ENCODE results near the gene CRYBB3.

CRYBB3 gene

DNA sequence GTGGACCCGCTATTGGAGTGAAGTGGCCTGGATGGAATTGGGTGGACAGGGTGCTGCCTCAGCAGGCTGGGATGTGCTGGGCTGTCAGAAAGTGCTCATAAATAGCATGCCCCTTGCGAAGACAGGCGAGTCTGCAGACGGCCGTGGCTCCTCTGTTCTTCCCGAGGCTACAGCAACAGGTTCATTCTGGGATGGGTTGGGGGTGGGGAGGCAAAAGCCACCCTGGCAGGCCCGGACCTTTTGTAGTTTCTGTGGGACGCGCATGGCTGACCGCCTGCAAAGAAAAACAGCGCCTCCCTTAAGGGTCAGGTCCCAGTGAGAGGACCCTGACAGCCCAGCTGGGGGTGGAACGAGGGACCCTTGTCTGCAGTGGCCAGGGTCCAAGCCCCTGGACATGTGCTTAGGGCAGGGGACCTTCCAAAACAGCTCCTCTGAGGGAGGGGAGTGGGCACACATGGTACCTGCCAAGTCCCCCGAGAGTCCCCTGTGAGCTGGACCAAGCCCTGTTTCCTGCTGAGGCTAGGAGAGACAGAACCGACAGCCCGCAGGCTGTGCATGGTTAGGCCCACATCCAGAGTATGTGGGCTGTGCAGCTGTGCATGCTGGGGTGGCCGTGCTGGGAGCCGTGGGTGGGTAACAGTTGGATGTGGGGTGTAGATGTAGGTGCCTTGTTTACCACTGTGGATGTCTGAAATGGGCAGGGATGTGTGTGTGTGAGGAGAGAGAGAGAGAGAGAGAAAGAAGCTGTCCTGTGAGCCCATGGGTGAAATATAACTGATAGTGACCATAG lies at the start of gene CRYBB3:
Gene CRYBB3, plus strand, starts transcription at position 128 of the 790 bp plus-strand sequence. CDS start 1,539 bp downstream, outside the sequence.
- DNase-seq: no peak

DNA sequence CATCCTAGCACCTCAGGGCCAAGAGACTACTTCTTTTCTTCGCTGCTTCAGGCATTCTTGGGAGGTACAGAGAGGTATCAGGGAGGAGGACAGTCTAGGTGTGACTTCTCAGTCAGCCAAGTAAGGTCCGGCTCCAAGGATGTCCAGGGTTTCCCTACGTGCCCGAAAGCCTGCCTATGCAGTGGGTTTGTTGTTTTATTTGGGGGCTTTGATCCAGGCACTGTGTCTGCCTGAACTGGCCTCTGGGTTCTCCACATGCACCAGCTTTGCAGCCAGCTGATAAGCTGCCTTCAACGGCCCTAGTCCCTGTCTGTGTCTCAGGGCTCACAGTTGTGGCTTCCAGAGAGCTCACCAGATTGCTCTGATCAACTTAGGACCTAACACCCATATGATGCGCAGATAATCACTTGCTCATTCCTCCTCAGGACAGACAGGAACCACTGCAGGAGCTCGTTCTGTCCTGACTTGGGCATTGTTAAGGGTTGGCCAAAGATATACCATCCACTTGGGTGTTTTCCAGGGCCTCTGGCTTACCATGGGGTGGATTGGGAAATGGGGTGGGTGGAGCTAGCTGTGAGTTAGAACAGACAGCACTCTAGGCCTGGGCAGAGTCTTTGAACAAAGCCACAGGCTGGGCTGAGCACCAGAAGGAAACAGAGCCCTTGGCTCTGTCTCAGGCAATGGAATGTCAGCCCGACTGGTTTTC lies 45.5 kb upstream of the CRYBB3 start:
- no peak for DNase-seq

DNA sequence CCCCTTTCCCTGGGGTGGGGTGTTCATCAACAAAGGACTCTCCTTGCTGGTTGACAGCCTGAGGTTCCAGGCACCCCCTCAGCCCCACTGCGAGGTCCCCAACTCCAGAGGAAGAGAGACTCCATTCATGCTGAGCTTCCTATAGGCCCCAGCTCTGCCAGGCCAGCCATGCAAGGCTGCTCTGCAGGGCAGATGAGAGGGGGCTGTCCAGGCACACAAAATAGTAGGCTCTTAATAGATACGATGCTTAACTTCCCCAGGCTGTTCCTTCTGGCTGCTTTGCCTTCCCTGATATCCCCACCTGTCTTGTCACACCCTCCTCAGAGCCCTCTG lies 45.0 kb upstream of the CRYBB3 start:
- DNase-seq: no peak

DNA sequence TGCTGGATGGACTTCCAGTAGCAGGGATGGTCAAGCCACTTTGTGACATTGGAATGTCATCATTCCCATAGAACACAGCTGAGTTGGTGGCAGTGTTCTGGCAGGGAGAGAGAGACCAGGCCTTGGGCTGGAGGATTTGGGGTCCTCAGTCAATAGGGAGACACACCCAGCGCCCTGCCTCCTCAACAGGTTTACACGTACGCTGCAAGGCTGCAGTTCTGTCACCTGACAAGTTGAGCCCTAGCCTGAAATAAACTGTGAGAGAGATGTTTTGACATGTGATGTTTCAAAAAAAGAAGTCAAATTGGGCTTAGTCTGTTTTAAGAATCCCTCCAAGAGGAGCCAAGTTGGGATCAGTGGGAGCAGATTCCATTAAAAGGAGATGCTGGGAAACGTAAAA lies 42.9 kb upstream of the CRYBB3 start:
- no peak for DNase-seq

DNA sequence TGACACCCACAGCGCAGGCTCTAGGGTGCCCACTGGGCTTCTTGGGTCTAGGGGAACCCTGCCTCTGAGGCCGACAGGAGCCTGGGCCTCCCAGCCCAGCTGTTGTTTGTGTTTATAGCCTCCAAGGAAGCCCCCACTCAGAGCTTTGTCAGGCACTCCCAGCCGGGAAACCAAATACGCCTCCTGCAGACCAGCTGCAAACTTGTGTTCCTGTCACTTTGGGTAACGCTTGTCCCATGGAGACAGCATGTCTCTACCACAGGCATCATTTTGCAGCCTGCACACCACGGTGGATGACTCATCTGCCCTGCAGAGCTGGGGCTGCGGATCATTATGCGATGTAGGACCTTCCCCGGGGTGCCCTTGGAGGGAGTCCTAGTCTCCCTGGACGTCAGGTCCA lies 40.6 kb upstream of the CRYBB3 start:
- no peak for DNase-seq

DNA sequence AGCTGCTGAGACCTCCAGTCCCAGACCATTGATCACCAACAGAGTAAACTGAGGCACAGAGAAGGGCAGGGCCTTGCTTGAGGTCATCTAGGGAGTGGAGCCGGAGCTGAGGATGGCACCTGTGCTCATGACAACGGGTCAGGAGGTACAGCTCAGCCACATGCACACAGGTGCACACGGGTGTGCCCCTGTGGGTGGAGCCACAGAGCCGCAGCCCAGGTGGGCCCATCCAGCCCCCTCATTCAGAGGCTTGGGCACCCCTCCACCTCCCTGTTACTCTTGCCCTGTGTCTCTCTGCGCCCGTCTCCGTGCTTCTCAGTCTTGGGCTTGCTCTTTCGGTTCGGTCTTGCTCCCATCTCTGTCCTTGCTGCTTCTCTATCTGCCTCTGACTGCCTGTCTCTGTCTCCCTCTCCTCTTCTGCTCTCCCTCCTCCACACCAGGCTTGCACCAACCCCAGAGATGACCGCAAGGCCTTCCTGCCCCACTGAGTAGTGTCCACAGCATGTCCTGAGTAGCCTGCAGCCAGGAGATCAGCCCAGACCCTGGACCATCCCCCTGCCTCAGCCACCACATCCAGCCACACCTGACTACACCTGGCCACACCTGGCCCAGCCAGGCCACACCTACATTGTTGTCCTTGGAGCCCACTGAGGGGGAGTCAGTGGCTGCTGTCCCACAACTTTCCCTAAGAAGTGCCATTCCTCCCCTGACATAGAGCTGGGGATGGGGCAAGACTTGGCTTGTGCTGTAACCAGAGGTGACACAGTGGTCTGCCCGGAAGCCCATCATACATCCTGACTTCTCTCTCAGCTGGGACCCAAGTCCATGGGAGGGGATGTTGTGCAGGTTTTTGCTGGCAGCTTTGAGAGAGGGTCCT lies 39.3 kb upstream of the CRYBB3 start:
- DNase-seq: no peak

DNA sequence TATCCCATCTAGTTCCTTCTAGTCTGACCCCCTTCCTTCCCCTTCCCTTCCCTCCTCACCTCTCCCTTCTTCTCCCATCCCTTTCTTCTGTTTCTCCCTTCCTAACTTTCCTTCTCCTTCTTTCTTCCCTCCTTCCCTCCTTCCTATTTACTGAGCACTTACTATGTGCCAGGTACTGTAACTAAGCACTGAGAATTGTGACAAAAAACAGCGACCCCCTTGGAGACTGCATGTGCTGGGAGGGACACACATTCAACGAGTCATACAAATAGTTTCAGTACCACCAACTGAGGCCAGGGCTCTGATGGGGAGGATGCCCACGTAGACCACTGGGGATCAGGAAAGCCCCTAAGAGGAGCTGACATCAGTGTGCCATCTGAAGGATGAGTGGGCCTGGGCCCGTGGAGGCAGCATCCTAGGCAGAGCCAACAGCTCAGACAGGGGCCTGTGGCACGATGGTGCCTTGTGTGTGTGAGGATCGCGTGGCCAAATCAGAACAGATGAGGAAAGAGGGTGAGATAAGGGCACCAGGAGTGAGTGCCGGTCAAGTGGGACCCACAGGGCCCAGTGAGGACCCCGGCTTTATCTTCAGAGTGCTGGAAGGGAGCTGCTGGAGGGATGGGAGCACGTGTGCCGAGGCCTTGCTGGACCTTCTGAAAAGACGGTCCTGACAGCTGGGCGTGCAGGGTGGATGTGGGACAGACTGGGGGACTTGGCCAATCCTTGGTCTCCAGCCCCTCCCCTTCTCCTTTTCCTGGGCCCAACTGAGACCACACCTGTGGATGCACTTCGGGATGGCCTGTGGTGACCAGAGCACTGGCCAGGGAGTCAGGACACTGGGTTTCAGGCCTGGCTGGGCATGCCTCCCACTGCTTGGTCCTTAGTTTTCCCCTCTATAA lies 38.4 kb upstream of the CRYBB3 start:
- DNase-seq: no peak

DNA sequence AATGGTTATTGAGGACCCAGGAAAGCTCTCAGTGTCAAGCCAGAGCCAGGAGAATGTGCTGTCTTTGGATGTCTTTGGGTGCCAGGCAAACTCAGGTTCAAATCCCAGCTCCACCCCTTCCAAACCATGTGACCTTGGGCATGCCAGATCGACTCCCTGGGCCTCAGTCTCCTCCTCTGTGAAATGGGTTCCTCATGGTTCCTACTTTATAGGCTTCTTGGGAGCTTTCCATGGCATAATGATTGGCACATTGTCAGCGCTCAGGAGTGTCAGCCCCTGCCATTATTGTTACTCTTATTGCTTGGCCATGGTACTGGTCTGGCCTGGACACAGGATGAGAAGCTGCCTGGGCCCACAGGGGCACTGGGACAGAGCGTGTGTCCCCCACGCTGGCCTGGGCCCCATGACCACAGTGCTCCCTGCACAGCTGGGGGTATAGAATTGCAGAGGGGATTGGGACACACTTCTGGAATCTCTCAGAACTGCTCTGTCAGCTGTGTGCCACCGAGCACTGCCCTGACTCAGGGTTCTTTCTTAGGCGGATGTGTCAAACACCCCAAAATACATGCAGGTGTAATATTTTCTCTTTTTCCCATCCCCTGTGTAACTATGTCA lies 37.6 kb upstream of the CRYBB3 start:
- no peak for DNase-seq

DNA sequence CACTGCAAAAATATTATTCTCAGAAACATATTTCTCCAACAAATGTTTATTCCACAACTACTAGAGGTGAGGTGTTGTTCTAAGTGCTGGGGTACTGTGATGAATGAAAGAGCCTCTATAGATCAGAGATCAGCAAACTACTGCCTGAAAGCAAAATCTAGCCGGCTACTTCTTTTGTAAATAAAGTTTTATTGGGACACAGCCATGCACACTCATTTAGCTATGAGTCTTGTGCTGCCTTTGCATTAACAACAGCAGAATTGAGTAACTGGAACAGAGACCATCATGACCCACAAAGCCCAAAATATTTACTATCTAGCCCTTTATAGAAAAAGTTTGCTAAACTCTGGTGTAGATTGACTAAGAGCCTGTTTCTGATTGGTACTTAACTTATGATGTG lies 37.1 kb upstream of the CRYBB3 start:
- DNase-seq: no peak

DNA sequence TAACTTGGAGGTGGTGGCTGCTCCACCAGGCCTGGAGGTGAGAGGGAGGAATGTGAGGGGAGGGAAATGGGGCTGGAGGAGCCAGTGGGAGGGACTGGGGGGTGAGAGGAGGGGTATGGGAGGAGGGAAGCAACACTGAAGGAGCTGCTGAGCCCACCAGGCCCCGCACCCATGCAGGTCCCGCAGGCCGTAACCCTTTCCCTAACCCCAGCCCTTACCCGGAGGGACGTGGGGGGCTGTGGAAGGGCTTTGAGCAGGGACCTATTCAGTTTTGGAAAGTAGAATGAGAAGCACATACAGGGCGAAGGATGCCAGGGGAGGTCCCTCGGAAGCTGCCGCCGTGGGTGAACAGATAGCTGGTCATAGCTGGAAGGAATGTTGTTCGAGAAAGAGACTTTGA lies 33.9 kb upstream of the CRYBB3 start:
- DNase-seq: no peak

DNA sequence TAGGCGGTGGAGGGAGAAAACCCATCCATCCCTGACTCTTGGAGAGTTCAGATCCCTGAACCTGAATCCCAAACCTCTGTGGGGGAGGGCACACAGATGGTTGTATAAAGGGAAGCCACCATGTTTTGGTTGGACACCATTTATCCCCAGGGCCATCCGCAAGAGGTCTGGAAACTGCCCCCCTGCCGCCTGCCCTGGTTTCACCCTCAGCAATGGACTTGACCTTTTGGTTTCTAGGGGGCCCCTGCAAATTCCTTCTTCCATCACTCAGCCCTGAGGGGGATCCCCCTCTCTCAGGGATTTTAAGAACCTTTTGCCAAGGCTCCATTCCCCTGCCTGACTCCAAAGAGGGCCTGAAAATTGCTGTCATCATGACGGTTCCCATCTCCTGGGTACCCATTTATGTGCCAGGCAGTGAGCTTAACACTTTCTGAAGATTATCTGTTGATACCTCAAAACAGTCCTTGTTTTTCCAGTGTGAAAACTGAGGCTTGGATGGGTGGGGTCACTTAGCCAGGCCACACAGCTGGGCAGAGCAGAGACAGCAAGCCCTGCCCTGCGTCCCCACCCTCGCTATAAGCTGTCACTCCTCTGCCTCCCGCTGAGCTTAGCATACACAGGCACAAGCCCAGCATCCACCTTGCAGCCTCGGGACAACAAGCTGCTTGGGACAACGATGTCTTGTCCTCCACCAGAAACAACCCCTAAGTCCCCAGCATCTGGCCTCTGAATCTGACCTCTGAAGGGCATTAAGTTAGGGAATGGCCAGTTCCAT lies 33.2 kb upstream of the CRYBB3 start:
- no peak for DNase-seq

DNA sequence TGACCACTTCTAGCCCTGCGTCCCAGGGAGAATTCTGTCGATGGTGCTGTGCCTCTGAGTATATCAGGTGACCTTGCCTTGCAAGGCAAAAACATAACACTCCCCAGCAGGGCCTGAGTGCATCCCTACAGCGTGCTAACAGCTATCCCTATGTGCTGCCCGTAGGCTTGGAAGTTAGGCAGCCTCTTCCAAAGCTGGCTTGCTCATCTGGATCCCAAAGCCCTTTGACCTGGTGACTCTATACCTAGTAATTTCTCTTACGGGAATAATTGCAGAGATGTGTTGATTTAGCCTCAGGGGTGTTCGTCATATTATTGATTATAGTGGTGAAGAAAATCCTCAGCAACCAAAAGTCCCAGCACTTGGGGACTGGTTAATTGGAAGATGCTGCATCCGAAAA lies 32.6 kb upstream of the CRYBB3 start:
- DNase-seq: no peak

DNA sequence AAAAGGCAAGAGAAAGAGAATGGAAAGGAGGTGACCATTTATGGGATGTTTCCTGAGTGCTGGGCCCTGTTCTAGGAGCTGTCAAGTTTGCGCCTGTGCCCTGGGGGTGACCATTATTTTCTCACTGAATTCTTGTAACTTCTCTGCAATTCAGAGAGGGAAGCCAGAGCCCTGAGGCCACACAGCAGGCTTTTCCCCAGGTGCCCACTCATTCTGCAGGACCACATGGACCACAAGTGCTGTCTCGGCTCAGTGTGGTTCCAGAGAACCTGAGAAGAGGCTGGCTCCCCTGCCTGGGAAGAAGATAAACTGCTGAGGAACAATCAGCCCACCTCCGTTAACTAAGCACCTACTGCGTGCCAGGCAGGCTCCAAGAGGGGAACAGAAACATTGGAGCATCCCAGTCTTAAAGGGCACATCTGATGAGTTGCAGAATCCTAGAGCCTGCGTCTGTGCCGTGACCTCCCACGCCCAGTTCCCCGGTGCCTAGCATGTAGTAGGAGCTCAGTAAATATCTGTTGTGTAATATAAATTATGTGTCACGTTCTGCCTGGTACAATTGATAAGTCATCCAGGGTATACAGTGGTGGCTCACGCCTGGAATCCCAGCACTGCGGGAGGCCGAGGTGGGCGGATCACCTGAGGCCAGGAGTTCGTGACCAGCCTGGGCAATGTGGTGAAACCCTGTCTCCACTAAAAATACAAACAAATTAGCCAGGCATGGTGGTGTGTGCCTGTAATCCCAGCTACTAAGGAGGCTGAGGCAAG lies 31.6 kb upstream of the CRYBB3 start:
- no peak for DNase-seq

DNA sequence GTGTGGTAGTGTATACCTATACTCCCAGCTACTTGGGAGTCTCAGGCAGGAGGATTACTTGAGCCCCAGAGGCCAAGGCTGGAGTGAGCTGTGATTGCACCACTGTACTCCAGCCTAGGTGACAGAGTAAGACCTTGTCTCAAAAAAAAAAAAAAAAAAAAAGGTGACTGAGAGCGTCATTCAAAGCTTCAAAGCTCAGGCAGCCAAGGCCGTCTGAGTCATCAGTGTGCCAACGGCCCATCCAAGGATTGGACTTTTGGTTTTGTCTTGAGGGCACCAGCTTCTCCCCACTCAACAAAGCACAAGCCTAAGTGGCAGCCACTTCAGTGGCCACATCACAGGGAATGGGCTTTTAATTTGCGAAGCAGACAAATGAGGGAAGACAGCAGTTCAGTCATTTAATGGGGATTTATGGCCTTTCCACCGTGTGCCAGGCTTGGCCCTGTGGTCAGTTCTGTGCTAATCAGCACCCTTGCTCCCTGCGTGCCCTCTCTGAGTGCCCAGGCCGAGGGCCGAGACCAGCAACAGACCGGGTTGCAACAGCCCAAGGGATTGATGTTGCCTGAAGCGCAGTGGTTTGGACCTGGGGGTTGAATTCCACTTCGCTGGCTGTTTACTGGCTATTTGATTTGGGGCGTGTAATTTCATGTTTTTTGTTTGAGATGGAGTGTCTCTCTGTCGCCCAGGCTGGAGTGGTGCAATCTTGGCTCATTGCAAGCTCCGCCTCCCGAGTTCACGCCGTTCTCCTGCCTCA lies 30.2 kb upstream of the CRYBB3 start:
- DNase-seq: no peak

DNA sequence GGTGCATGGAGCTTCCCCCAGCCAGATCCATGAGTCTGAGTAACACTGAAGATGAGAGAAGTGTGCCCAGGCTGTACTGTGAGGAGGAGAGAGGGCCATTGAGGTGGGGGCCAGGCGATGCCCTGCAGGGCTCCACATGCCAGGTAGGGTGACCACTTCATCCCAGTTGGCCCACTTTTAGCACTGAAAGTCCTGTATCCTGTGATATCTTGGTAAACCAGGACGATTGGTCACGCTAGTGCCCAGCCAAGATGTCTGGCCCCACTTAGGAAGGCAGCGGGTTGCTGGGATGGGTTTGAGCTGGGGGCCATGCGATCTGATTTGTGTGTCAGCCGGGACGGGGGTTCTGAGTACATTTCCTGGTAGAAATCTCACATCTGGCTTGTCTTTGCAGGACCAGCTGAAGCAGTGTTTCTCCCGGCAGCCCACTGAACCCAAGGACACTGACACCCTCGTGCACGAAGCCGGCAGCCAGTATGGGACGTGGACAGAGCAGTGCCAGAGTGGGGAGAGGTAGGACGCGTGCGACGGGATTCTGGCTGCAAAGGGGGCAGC lies 29.2 kb upstream of the CRYBB3 start:
- no peak for DNase-seq

DNA sequence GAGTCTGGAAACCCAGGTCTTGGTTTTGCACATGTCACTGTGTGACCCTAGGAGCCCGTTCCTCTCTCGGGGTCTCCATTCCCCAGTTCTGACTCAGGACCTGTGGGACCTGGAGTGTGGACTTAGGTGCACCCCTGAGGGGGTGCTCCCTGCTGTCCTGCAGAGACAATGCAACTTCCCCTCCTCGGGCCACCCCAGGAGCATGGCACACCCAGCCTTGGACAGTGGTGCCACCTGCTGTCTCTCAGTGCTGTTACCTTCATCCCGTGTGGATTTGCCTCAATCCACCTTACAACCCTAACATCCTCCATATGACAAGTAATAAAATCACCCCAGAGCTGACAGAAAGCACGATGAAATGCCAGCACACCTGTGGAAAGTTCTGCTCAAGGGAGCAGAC lies 27.5 kb upstream of the CRYBB3 start:
- DNase-seq: no peak

DNA sequence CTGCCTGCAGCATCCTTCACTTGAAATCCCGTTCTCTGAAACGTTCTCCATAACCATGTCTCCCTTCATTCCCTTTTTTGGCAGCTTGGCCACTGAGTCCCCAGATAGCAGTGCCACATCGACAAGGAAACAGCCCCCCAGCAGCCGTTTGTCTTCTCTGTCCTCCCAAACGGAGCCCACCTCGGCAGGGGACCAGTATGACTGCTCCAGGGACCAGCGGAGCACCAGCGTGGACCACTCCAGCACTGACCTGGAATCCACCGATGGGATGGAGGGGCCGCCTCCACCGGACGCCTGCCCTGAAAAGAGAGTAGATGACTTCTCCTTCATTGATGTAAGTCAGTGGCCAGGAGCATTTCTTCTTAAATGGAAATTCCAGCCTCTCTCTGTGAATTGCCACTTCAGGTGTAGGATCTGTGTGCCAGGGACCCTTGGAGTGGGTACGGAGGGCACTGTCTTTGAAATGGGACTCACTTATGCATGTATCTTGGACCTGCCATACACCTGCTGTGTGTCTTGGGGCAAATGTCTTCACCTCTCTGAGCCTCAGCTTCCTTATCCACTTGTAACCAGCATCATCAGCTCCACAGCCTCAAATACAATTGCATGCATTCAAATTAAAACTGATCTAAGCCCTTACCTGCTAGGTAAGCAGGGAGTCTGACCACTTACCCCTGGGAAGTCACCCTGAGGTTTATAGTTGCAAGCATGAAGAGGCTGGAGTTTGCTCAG lies 25.3 kb upstream of the CRYBB3 start:
- no peak for DNase-seq

DNA sequence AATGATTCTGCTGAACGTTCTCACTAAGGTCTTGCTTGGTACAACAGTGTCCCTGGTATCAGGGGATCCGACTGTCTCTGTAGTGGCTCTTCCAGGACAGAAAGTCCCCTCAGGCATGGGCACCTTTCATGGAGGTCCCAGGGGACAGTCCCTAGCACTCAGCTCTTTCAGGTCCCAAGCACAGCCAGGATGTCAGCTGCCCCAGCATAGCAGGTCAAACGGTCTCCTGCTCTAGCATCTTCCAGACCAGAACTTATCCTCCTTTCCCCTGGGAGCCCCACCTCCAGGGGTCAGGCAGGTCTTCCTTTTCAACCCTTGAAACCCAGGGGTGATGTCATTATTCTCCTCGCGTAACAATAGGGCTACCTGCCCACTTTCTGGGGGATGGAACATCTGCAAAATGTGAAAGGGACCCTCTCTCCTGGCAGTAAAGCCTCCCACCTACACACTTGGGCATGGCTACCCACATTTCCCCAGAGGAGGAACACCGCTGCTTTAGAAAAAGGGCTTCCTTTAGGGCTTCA lies 24.7 kb upstream of the CRYBB3 start:
- no peak for DNase-seq

Measured in DMS79 treated with DMSO at 0.1 percent for 48 hours (cell line).